Iris pigment epithelial cell (primary cell): ENCODE measurements around the gene FBXO2.
A peak's percentile ranks its signal among the peaks of the same experiment; 100 is the strongest.
"Not testable (repeated sequence)": the region's sequence is repeated elsewhere in the genome, so short reads cannot be mapped to it uniquely, and the experiment has no call there.

Source experiments
- DNase-seq: peaks from one replicate; pipeline ENCODE4 v3.0.0-alpha.2; 2011; ENCODE audit warnings: low read depth

The FBXO2 gene

GRCh38 chr1:11629184-11630016 is 24.8 kb downstream of the FBXO2 start:
- DNase-seq: no peak

- no peak for DNase-seq
Observed at GRCh38 chr1:11628767-11629166, 25.5 kb downstream of the FBXO2 start.

GRCh38 chr1:11626551-11626950 is 27.7 kb downstream of the FBXO2 start:
- no peak for DNase-seq

- DNase-seq: no peak
Observed at GRCh38 chr1:11623702-11624101, 30.5 kb downstream of the FBXO2 start.

GRCh38 chr1:11622398-11622797 is 31.8 kb downstream of the FBXO2 start:
- no peak for DNase-seq

- DNase-seq: no peak
Observed at GRCh38 chr1:11620924-11621323, 33.3 kb downstream of the FBXO2 start.

GRCh38 chr1:11620405-11620804 is 33.8 kb downstream of the FBXO2 start:
- no peak for DNase-seq

- no peak for DNase-seq
Observed at GRCh38 chr1:11617741-11618140, 36.5 kb downstream of the FBXO2 start.

GRCh38 chr1:11617314-11617713 is 36.9 kb downstream of the FBXO2 start:
- no peak for DNase-seq

- DNase-seq: no peak
Observed at GRCh38 chr1:11616766-11617165, 37.5 kb downstream of the FBXO2 start.

- no peak for DNase-seq
Observed at GRCh38 chr1:11615090-11615489, 39.1 kb downstream of the FBXO2 start.

GRCh38 chr1:11613347-11613746 is 40.9 kb downstream of the FBXO2 start:
- DNase-seq: no peak

GRCh38 chr1:11611638-11612327 is 42.4 kb downstream of the FBXO2 start:
- no peak for DNase-seq

- DNase-seq: no peak
Observed at GRCh38 chr1:11610629-11611180, 43.5 kb downstream of the FBXO2 start.

- not testable (repeated sequence) for DNase-seq
Observed at GRCh38 chr1:11609378-11609777, 44.9 kb downstream of the FBXO2 start.

- not testable (repeated sequence) for DNase-seq
Observed at GRCh38 chr1:11608596-11609130, 45.6 kb downstream of the FBXO2 start.

GRCh38 chr1:11606775-11607174 is 47.5 kb downstream of the FBXO2 start:
- DNase-seq: no peak

GRCh38 chr1:11602981-11603380 is 51.2 kb downstream of the FBXO2 start:
- DNase-seq: no peak

GRCh38 chr1:11602424-11602823 is 51.8 kb downstream of the FBXO2 start:
- DNase-seq: no peak

GRCh38 chr1:11600836-11601235 is 53.4 kb downstream of the FBXO2 start:
- no peak for DNase-seq

- DNase-seq: no peak
Observed at GRCh38 chr1:11599891-11600576, 54.2 kb downstream of the FBXO2 start.

GRCh38 chr1:11598461-11598860 is 55.8 kb downstream of the FBXO2 start:
- DNase-seq: peak; percentile 67
